Gastroesophageal sphincter (tissue), 3 donors: ENCODE results near the gene HSP90AA1.

Experiments
- CTCF ChIP-seq, 4 experiments: fragments of 200-600 bp in 2 of 4; fragments of 450-650 bp in 2 of 4; sonication (generic) in 1 of 4; IDR thresholded peaks; one replicate each; pipeline ENCODE4 v1.5.1; 2017 to 2019; ENCODE audit warnings: antibody characterized with exemption in 4 of 4, mild to moderate bottlenecking in 2 of 4, moderate library complexity in 2 of 4
- POLR2AphosphoS5 ChIP-seq: sonication (generic); formaldehyde crosslinking; IDR thresholded peaks from one replicate; pipeline ENCODE4 v1.6.1; 2017; ENCODE audit warnings: antibody characterized with exemption

GRCh38 chr14:102078831-102079699 lies 7.8 kb downstream of the HSP90AA1 start:
- TF ChIP-seq CTCF (IDR thresholded peaks at IDR 0.05) (no peak), POLR2AphosphoS5 (no peak)
